Trophoblast cell (in vitro differentiated cells and primary cell): ENCODE measurements around the gene STAP1.
"Not testable (repeated sequence)": the region's sequence is repeated elsewhere in the genome, so short reads cannot be mapped to it uniquely, and the experiment has no call there.

ENCODE experiments used
- DNase-seq, 2 donors: peaks; one replicate each; pipeline ENCODE4 v3.0.0-alpha.2; 2016
- H2AFZ ChIP-seq: 2 replicates; pipeline ENCODE4 v1.6.1; 2013; ENCODE audit warnings: low read length, moderate library complexity, mild to moderate bottlenecking; ENCODE audit not compliant: insufficient read depth, poor library complexity
- H2AK5ac ChIP-seq: 2 replicates; pipeline ENCODE4 v1.6.1; 2013; ENCODE audit warnings: mild to moderate bottlenecking, low read length
- H2BK120ac ChIP-seq: 2 replicates; pipeline ENCODE4 v1.6.1; 2013; ENCODE audit warnings: low read length, mild to moderate bottlenecking, moderate library complexity; ENCODE audit not compliant: insufficient read depth, poor library complexity
- H2BK12ac ChIP-seq: 2 replicates; pipeline ENCODE4 v1.6.1; 2013; ENCODE audit warnings: mild to moderate bottlenecking, low read length, moderate library complexity
- H2BK5ac ChIP-seq: 2 replicates; pipeline ENCODE4 v1.6.1; 2013; ENCODE audit warnings: low read length, low read depth, moderate library complexity, mild to moderate bottlenecking; ENCODE audit not compliant: poor library complexity
- H3K14ac ChIP-seq: 2 replicates; pipeline ENCODE4 v1.6.1; 2013; ENCODE audit warnings: mild to moderate bottlenecking, low read length
- H3K18ac ChIP-seq: 2 replicates; pipeline ENCODE4 v1.6.1; 2013; ENCODE audit warnings: mild to moderate bottlenecking, low read length
- H3K23ac ChIP-seq: 2 replicates; pipeline ENCODE4 v1.6.1; 2013; ENCODE audit warnings: low read length
- H3K27ac ChIP-seq: 2 replicates; pipeline ENCODE4 v1.5.1; 2013; ENCODE audit warnings: low read depth, mild to moderate bottlenecking, inconsistent platforms, low read length, moderate library complexity
- H3K27me3 ChIP-seq: 2 replicates; pipeline ENCODE4 v1.6.1; 2013; ENCODE audit warnings: inconsistent platforms, mild to moderate bottlenecking, low read length, moderate library complexity; ENCODE audit not compliant: insufficient read depth
- H3K36me3 ChIP-seq, 2 experiments: 1 replicate in 1 of 2; 2 replicates in 1 of 2; pipeline ENCODE4 v1.6.1; 2013; ENCODE audit warnings: low read length in 2 of 2, mild to moderate bottlenecking in 2 of 2, moderate library complexity in 1 of 2; ENCODE audit not compliant: insufficient read depth in 2 of 2, control insufficient read depth in 1 of 2
- H3K4ac ChIP-seq: 2 replicates; pipeline ENCODE4 v1.6.1; 2013; ENCODE audit warnings: low read depth, mild to moderate bottlenecking, low read length, moderate library complexity
- H3K4me1 ChIP-seq, 2 experiments: 1 replicate in 1 of 2; 2 replicates in 1 of 2; pipeline ENCODE4 v1.6.1; 2013; ENCODE audit warnings: low read length in 2 of 2, mild to moderate bottlenecking in 2 of 2, moderate library complexity in 1 of 2; ENCODE audit not compliant: insufficient read depth in 2 of 2, control insufficient read depth in 1 of 2
- H3K4me2 ChIP-seq: 2 replicates; pipeline ENCODE4 v1.6.1; 2013; ENCODE audit warnings: inconsistent platforms, mild to moderate bottlenecking, low read length, moderate library complexity
- H3K4me3 ChIP-seq: 2 replicates; pipeline ENCODE4 v1.5.1; 2013; ENCODE audit warnings: mild to moderate bottlenecking, low read depth, low read length, inconsistent platforms
- H3K79me1 ChIP-seq: one replicate; pipeline ENCODE4 v1.6.1; 2013; ENCODE audit warnings: low read length
- H3K79me2 ChIP-seq: 2 replicates; pipeline ENCODE4 v1.6.1; 2013; ENCODE audit warnings: low read length, mild to moderate bottlenecking; ENCODE audit not compliant: control insufficient read depth, insufficient read depth, poor library complexity
- H3K9ac ChIP-seq: 2 replicates; pipeline ENCODE4 v1.6.1; 2013; ENCODE audit warnings: mild to moderate bottlenecking, low read length
- H3K9me3 ChIP-seq: 2 replicates; pipeline ENCODE4 v1.6.1; 2013; ENCODE audit warnings: low read depth, mild to moderate bottlenecking, control low read depth, inconsistent platforms, low read length; ENCODE audit not compliant: insufficient read depth
- H4K12ac ChIP-seq: 2 replicates; pipeline ENCODE4 v1.6.1; 2013; ENCODE audit warnings: low read depth, mild to moderate bottlenecking, low read length, moderate library complexity
- H4K8ac ChIP-seq: 2 replicates; pipeline ENCODE4 v1.6.1; 2013; ENCODE audit warnings: low read depth, mild to moderate bottlenecking, low read length, moderate library complexity
- H4K91ac ChIP-seq: one replicate; pipeline ENCODE4 v1.6.1; 2013; ENCODE audit warnings: low read depth, mild to moderate bottlenecking, low read length, moderate library complexity
- WGBS: extraction: QIAGEN DNeasy Blood & Tissue Kit; methylation state at CpG from one replicate; pipeline ENCODE4 v1.1.7; 2013; ENCODE audit warnings: missing lambda C conversion rate; ENCODE audit not compliant: insufficient read length, insufficient coverage; ENCODE audit errors: extremely low coverage; 5-methylcytosine and 5-hydroxymethylcytosine counted together

The STAP1 gene

DNA sequence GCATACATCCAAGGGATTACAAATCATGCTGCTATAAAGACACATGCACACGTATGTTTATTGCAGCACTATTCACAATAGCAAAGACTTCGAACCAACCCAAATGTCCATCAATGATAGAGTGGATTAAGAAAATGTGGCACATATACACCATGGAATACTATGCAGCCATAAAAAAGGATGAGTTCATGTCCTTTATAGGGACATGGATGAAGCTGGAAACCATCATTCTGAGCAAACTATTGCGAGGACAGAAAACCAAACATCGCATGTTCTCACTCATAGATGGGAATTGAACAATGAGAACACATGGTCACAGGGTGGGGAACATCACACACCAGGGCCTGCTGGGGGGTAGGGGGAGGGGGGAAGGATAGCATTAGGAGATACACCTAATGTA, 26.1 kb upstream of the STAP1 start:
- H3K4me3 ChIP-seq, H2BK12ac ChIP-seq, H3K79me1 ChIP-seq, H3K79me2 ChIP-seq, H4K12ac ChIP-seq, H3K9ac ChIP-seq, H2AFZ ChIP-seq, H2BK120ac ChIP-seq, H4K91ac ChIP-seq, H3K4ac ChIP-seq, H3K27me3 ChIP-seq, H3K23ac ChIP-seq, H3K14ac ChIP-seq, H2AK5ac ChIP-seq, DNase-seq, H3K4me1 ChIP-seq, H3K27ac ChIP-seq, H3K9me3 ChIP-seq, H3K4me2 ChIP-seq, H2BK5ac ChIP-seq, H3K18ac ChIP-seq, H4K8ac ChIP-seq: not testable (repeated sequence)
- no CpG with 5 or more reads among the region's 4 CpGs for WGBS
- H3K36me3 ChIP-seq: peaks cover 4 to 14% of the 10 kb centered on the region in 2 experiments

GRCh38 chr4:67533112-67533511, 25.4 kb upstream of the STAP1 start:
- no peak overlapping the region for H3K9ac ChIP-seq
- no peak for DNase-seq
- H3K4me3 ChIP-seq: no peak overlapping the region
- no peak overlapping the region for H3K4me2 ChIP-seq
- H3K4me1 ChIP-seq: no peaks in the 10 kb centered on the region
- no peaks in the 10 kb centered on the region for H3K79me2 ChIP-seq
- no peak overlapping the region for H2BK12ac ChIP-seq
- no peak overlapping the region for H3K23ac ChIP-seq
- H3K9me3 ChIP-seq: no peaks in the 10 kb centered on the region
- H2BK120ac ChIP-seq: no peak overlapping the region
- no peak overlapping the region for H4K12ac ChIP-seq
- H2AK5ac ChIP-seq: no peak overlapping the region
- no CpG with 5 or more reads among the region's 3 CpGs for WGBS
- H2AFZ ChIP-seq: no peak overlapping the region
- no peak overlapping the region for H3K14ac ChIP-seq
- no peak overlapping the region for H4K8ac ChIP-seq
- H3K79me1 ChIP-seq: no peaks in the 10 kb centered on the region
- H2BK5ac ChIP-seq: no peak overlapping the region
- H3K4ac ChIP-seq: no peak overlapping the region
- H3K36me3 ChIP-seq: peaks cover 7 to 16% of the 10 kb centered on the region in 2 experiments
- no peak overlapping the region for H3K27ac ChIP-seq
- H3K18ac ChIP-seq: no peak overlapping the region
- H3K27me3 ChIP-seq: no peaks in the 10 kb centered on the region
- H4K91ac ChIP-seq: no peak overlapping the region

GRCh38 chr4:67535280-67535840, 23.2 kb upstream of the STAP1 start:
- Histone ChIP-seq H2AFZ (no peak overlapping the region), H3K79me2 (no peaks in the 10 kb centered on the region), H3K4ac (no peak overlapping the region), H3K27ac (no peak overlapping the region), H2BK120ac (no peak overlapping the region), H4K91ac (no peak overlapping the region), H3K4me2 (no peak overlapping the region), H2AK5ac (no peak overlapping the region), H3K14ac (no peak overlapping the region), H3K23ac (no peak overlapping the region), H3K4me3 (no peak overlapping the region), H4K12ac (no peak overlapping the region), H4K8ac (no peak overlapping the region), H3K9me3 (no peaks in the 10 kb centered on the region), H3K36me3 (peaks cover 8 to 21% of the 10 kb centered on the region in 2 experiments), H3K18ac (no peak overlapping the region), H3K4me1 (no peaks in the 10 kb centered on the region), H2BK5ac (no peak overlapping the region), H2BK12ac (no peak overlapping the region), H3K79me1 (no peaks in the 10 kb centered on the region), H3K27me3 (no peaks in the 10 kb centered on the region), H3K9ac (no peak overlapping the region)
- DNase-seq: no peak
- WGBS: no CpG with 5 or more reads among the region's 2 CpGs

DNA sequence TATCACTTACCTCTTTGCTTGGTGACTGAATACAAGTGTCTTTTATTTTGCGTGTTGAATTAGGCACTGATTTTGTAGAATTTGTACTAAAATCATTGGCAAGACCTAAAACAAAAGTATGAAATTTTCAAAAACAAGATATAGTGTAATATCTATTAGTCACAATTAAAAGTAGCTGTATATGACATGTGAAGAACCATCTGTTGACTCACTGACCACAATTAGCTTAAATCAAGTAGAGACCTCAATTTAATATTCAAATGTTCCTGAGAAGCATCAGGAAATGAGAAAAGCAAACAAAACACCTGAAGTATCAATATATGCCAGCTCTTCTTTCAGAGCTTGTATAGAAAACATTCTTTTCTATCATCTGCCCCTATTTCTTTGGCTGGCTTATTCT, 18.7 kb upstream of the STAP1 start:
- Histone ChIP-seq H2AFZ (no peak overlapping the region), H4K91ac (no peak overlapping the region), H3K79me1 (peaks cover 2% of the 10 kb centered on the region), H3K27me3 (no peaks in the 10 kb centered on the region), H3K4ac (no peak overlapping the region), H3K79me2 (peaks cover 2% of the 10 kb centered on the region), H3K9me3 (no peaks in the 10 kb centered on the region), H2BK5ac (no peak overlapping the region), H3K4me3 (no peak overlapping the region), H3K9ac (no peak overlapping the region), H3K27ac (no peak overlapping the region), H3K18ac (no peak overlapping the region), H2BK12ac (no peak overlapping the region), H2BK120ac (no peak overlapping the region), H3K4me2 (no peak overlapping the region), H4K12ac (no peak overlapping the region), H2AK5ac (no peak overlapping the region), H3K4me1 (no peaks in the 10 kb centered on the region), H3K36me3 (peaks cover 8 to 12% of the 10 kb centered on the region in 2 experiments), H3K23ac (no peak overlapping the region), H4K8ac (no peak overlapping the region), H3K14ac (no peak overlapping the region)
- DNase-seq: no peak
- no CpG with 5 or more reads among the region's 1 CpG for WGBS
